ENCODE measurements around the gene CDKN2AIPNL.

GRCh38 chr5:134451225-134451935 lies 39.7 kb upstream of the CDKN2AIPNL start:
- no peak for TF ChIP-seq CTCF (conservative IDR thresholded peaks at IDR 0.05; ENCODE audit: low read length)
- TF ChIP-seq EZH2phosphoT487 (IDR thresholded peaks at IDR 0.05; ENCODE audit: borderline replicate concordance) = no peak

Measured in Loucy (cell line).